ENCODE results near the gene G6PC3. TPM values are rescaled to one million over a fixed set of nuclear protein-coding genes. Genes with fewer than 3 reads are reported as not detected.
A peak's percentile ranks its signal among the peaks of the same experiment; 100 is the strongest.
"Not testable (repeated sequence)": the region's sequence is repeated elsewhere in the genome, so short reads cannot be mapped to it uniquely, and the experiment has no call there.

Gene G6PC3
- total RNA-seq, 1 donor, result 5.0 TPM

- Histone ChIP-seq H3K4me1 (ENCODE audit: insufficient read depth, low read length) (peaks cover 22% of the 10 kb centered on the region), H3K27me3 (ENCODE audit: insufficient read depth, low read length) (no peaks in the 10 kb centered on the region), H3K4me3 (ENCODE audit: low read length) (no peak overlapping the region), H3K9me3 (ENCODE audit: low read depth, low read length) (no peaks in the 10 kb centered on the region)
Observed at GRCh38 chr17:44118427-44119050, 48.0 kb downstream of the G6PC3 start.

- H3K4me1 ChIP-seq (ENCODE audit: insufficient read depth, low read length), result peaks cover 22% of the 10 kb centered on the region
- H3K27me3 ChIP-seq (ENCODE audit: insufficient read depth, low read length), result no peaks in the 10 kb centered on the region
- H3K4me3 ChIP-seq (ENCODE audit: low read length), result no peak overlapping the region
- H3K9me3 ChIP-seq (ENCODE audit: low read depth, low read length), result no peaks in the 10 kb centered on the region
Observed at GRCh38 chr17:44119062-44119461, 48.5 kb downstream of the G6PC3 start.

- Histone ChIP-seq H3K4me1 (ENCODE audit: insufficient read depth, low read length) (peaks cover 24% of the 10 kb centered on the region), H3K4me3 (ENCODE audit: low read length) (no peak overlapping the region)
Observed at GRCh38 chr17:44119798-44120197, 49.3 kb downstream of the G6PC3 start.

GRCh38 chr17:44120281-44120680, 49.7 kb downstream of the G6PC3 start:
- not testable (repeated sequence) for H3K4me3 ChIP-seq (ENCODE audit: low read length); H3K9me3 ChIP-seq (ENCODE audit: low read depth, low read length)
- H3K4me1 ChIP-seq (ENCODE audit: insufficient read depth, low read length), result peaks cover 24% of the 10 kb centered on the region

More at GRCh38 chr17:44119798-44120197, 49.3 kb downstream of the G6PC3 start:
- Histone ChIP-seq H3K9me3 (ENCODE audit: low read depth, low read length) (no peaks in the 10 kb centered on the region), H3K27me3 (ENCODE audit: insufficient read depth, low read length) (no peaks in the 10 kb centered on the region)

GRCh38 chr17:44120851-44121605, 50.5 kb downstream of the G6PC3 start:
- Histone ChIP-seq H3K27me3 (ENCODE audit: insufficient read depth, low read length) (no peaks in the 10 kb centered on the region), H3K4me3 (ENCODE audit: low read length) (no peak overlapping the region), H3K4me1 (ENCODE audit: insufficient read depth, low read length) (peaks cover 24% of the 10 kb centered on the region), H3K9me3 (ENCODE audit: low read depth, low read length) (no peaks in the 10 kb centered on the region)

More at GRCh38 chr17:44120281-44120680, 49.7 kb downstream of the G6PC3 start:
- not testable (repeated sequence) for H3K27me3 ChIP-seq (ENCODE audit: insufficient read depth, low read length)

GRCh38 chr17:44121997-44122815, 51.7 kb downstream of the G6PC3 start:
- peaks cover 24% of the 10 kb centered on the region for H3K4me1 ChIP-seq (ENCODE audit: insufficient read depth, low read length)
- H3K4me3 ChIP-seq (ENCODE audit: low read length), result peak overlapping the region; percentile 79
- no peaks in the 10 kb centered on the region for H3K27me3 ChIP-seq (ENCODE audit: insufficient read depth, low read length)
- H3K9me3 ChIP-seq (ENCODE audit: low read depth, low read length), result no peaks in the 10 kb centered on the region

- H3K9me3 ChIP-seq (ENCODE audit: low read depth, low read length), result no peaks in the 10 kb centered on the region
- H3K4me1 ChIP-seq (ENCODE audit: insufficient read depth, low read length), result peaks cover 24% of the 10 kb centered on the region
- peak overlapping the region; percentile 79 for H3K4me3 ChIP-seq (ENCODE audit: low read length)
- H3K27me3 ChIP-seq (ENCODE audit: insufficient read depth, low read length), result no peaks in the 10 kb centered on the region
Observed at GRCh38 chr17:44122816-44123355, 52.4 kb downstream of the G6PC3 start.

GRCh38 chr17:44123356-44124117, 53.0 kb downstream of the G6PC3 start, which contains the start of gene HDAC5:
Gene HDAC5, minus strand, starts transcription at chr17:44123641. Its CDS starts 6,126 bp downstream, at chr17:44117515.
- Histone ChIP-seq H3K9me3 (ENCODE audit: low read depth, low read length) (no peaks in the 10 kb centered on the region), H3K4me3 (ENCODE audit: low read length) (peak within 1 kb of the TSS; percentile 79), H3K4me1 (ENCODE audit: insufficient read depth, low read length) (peaks cover 24% of the 10 kb centered on the region), H3K27me3 (ENCODE audit: insufficient read depth, low read length) (no peaks in the 10 kb centered on the region)

GRCh38 chr17:44124118-44124438, 53.5 kb downstream of the G6PC3 start:
- no peaks in the 10 kb centered on the region for H3K9me3 ChIP-seq (ENCODE audit: low read depth, low read length)
- H3K27me3 ChIP-seq (ENCODE audit: insufficient read depth, low read length), result no peaks in the 10 kb centered on the region
- peaks cover 24% of the 10 kb centered on the region for H3K4me1 ChIP-seq (ENCODE audit: insufficient read depth, low read length)
- H3K4me3 ChIP-seq (ENCODE audit: low read length), result peak overlapping the region; percentile 79

Other genes with a start within 250 kb of the G6PC3 start
- gene MPP3, start 237.6 kb upstream of the G6PC3 start, total RNA-seq, result 0.21 TPM
- gene CD300LG, start 223.6 kb upstream of the G6PC3 start, total RNA-seq, result not detected
- gene MPP2, start 163.2 kb upstream of the G6PC3 start, total RNA-seq, result 1.4 TPM
- gene PPY, start 128.3 kb upstream of the G6PC3 start, total RNA-seq, result not detected
- not detected for gene PYY, start 116.8 kb upstream of the G6PC3 start, total RNA-seq
- gene NAGS, start 66.1 kb upstream of the G6PC3 start, total RNA-seq, result 0.42 TPM
- 21.0 TPM for gene TMEM101, start 55.8 kb upstream of the G6PC3 start, total RNA-seq
- 44.4 TPM for gene LSM12, start 4.1 kb upstream of the G6PC3 start, total RNA-seq
- 69.3 TPM for gene HDAC5, start 52.9 kb downstream of the G6PC3 start, total RNA-seq
- 1.3 TPM for gene HROB, start 71.2 kb downstream of the G6PC3 start, total RNA-seq
- not detected for gene ASB16, start 100.0 kb downstream of the G6PC3 start, total RNA-seq
- 20.4 TPM for gene TMUB2, start 116.2 kb downstream of the G6PC3 start, total RNA-seq
- gene ATXN7L3, start 129.1 kb downstream of the G6PC3 start, total RNA-seq, result 44.7 TPM
- gene UBTF, start 148.9 kb downstream of the G6PC3 start, total RNA-seq, result 56.4 TPM
- gene SLC4A1, start 197.4 kb downstream of the G6PC3 start, total RNA-seq, result 0.42 TPM
- 0.10 TPM for gene RUNDC3A, start 237.9 kb downstream of the G6PC3 start, total RNA-seq

Measured in mononuclear cell (primary cell).